Activated B cell treated with CpG ODN at 0.5 μM for 24 hours (primary cell): ENCODE measurements around the gene PIK3R4. TPM values are rescaled to one million over a fixed set of nuclear protein-coding genes. Genes with fewer than 3 reads are reported as not detected.

Experiments
- ATAC-seq: fragments of 200-7000 bp; cut with Tn5 transposase; one replicate; pipeline ENCODE4 v1.10.0; 2021; ENCODE audit warnings: low read depth, mild to moderate bottlenecking, moderate library complexity
- CTCF ChIA-PET: fragments of 350-600 bp; sonication (Branson Sonifier 250); formaldehyde crosslinking; loops from one replicate; lab custom pipeline; 2021; ENCODE audit warnings: antibody characterized with exemption; lab: Charles Lee
- POLR2A ChIA-PET: fragments of 350-600 bp; sonication (Branson Sonifier 250); formaldehyde crosslinking; loops from one replicate; lab custom pipeline; 2021; ENCODE audit warnings: antibody characterized with exemption; lab: Charles Lee
- DNase-seq: peaks from one replicate; pipeline ENCODE4 v3.0.0; 2022
- H3K27ac Mint-ChIP-seq: one replicate; pipeline ENCODE4 v1.8.0; 2020; ENCODE audit warnings: mixed read lengths
- H3K27me3 Mint-ChIP-seq: one replicate; pipeline ENCODE4 v1.8.0; 2021; ENCODE audit warnings: mixed read lengths
- H3K36me3 Mint-ChIP-seq: one replicate; pipeline ENCODE4 v1.8.0; 2021; ENCODE audit warnings: low read depth, mixed read lengths
- H3K4me1 Mint-ChIP-seq: one replicate; pipeline ENCODE4 v1.8.0; 2021; ENCODE audit warnings: mixed read lengths
- H3K4me3 Mint-ChIP-seq: one replicate; pipeline ENCODE4 v1.8.0; 2020; ENCODE audit warnings: mild to moderate bottlenecking, mixed read lengths
- H3K9me3 Mint-ChIP-seq: one replicate; pipeline ENCODE4 v1.8.0; 2020; ENCODE audit warnings: mixed read lengths
- intact Hi-C: fragments of 100-400 bp; cut with micrococcal nuclease; formaldehyde crosslinking; loops from one replicate; pipeline ENCODE4 v1.15.1; 2024
- total RNA-seq: library from RNA; stranded (reverse); gene quantifications from 2 replicates; pipeline ENCODE4 v1.2.3, GENCODE V29; 2022
- TF ChIP-seq, protein P1 (sequence below): fragments of 200-600 bp; IDR thresholded peaks from one replicate; pipeline ENCODE4 v1.8.0; 2022; ENCODE audit warnings: antibody characterized with exemption, mild to moderate bottlenecking

Gene PIK3R4
- total RNA-seq, 1 donor from 2014 or later: 32.4 TPM

GRCh38 chr3:130640027-130640426 lies 106.6 kb downstream of the PIK3R4 start:
- Mint-ChIP-seq H3K9me3 (no peaks in the 10 kb centered on the region), H3K4me3 (no peak overlapping the region), H3K36me3 (no peaks in the 10 kb centered on the region), H3K4me1 (no peaks in the 10 kb centered on the region), H3K27me3 (peaks cover 15% of the 10 kb centered on the region), H3K27ac (no peak overlapping the region)
- TF ChIP-seq, protein P1, sequence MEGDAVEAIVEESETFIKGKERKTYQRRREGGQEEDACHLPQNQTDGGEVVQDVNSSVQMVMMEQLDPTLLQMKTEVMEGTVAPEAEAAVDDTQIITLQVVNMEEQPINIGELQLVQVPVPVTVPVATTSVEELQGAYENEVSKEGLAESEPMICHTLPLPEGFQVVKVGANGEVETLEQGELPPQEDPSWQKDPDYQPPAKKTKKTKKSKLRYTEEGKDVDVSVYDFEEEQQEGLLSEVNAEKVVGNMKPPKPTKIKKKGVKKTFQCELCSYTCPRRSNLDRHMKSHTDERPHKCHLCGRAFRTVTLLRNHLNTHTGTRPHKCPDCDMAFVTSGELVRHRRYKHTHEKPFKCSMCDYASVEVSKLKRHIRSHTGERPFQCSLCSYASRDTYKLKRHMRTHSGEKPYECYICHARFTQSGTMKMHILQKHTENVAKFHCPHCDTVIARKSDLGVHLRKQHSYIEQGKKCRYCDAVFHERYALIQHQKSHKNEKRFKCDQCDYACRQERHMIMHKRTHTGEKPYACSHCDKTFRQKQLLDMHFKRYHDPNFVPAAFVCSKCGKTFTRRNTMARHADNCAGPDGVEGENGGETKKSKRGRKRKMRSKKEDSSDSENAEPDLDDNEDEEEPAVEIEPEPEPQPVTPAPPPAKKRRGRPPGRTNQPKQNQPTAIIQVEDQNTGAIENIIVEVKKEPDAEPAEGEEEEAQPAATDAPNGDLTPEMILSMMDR: no peak
- POLR2A ChIA-PET: no interaction called here
- intact Hi-C loops: no loop called here
- ATAC-seq (no peak), DNase-seq (no peak)
- CTCF ChIA-PET: no interaction called here

- intact Hi-C loops: no loop called here
- ATAC-seq (no peak), DNase-seq (no peak)
- H3K36me3 Mint-ChIP-seq: no peaks in the 10 kb centered on the region
- ChIA-PET POLR2A (no interaction called here), CTCF (no interaction called here)
- peaks cover 11% of the 10 kb centered on the region for H3K27me3 Mint-ChIP-seq
- TF ChIP-seq, protein P1: no peak
- no peaks in the 10 kb centered on the region for H3K4me1 Mint-ChIP-seq
- H3K9me3 Mint-ChIP-seq: no peaks in the 10 kb centered on the region
- no peak overlapping the region for H3K4me3 Mint-ChIP-seq
- no peak overlapping the region for H3K27ac Mint-ChIP-seq
Observed at GRCh38 chr3:130636480-130637234, 110.0 kb downstream of the PIK3R4 start.

GRCh38 chr3:130635978-130636377 lies 110.7 kb downstream of the PIK3R4 start:
- TF ChIP-seq, protein P1: no peak
- intact Hi-C loops: no loop called here
- H3K4me3 Mint-ChIP-seq: no peak overlapping the region
- H3K36me3 Mint-ChIP-seq: no peaks in the 10 kb centered on the region
- H3K9me3 Mint-ChIP-seq: no peaks in the 10 kb centered on the region
- peaks cover 9% of the 10 kb centered on the region for H3K27me3 Mint-ChIP-seq
- H3K27ac Mint-ChIP-seq: no peak overlapping the region
- no peaks in the 10 kb centered on the region for H3K4me1 Mint-ChIP-seq
- ATAC-seq (no peak), DNase-seq (no peak)
- CTCF ChIA-PET: no interaction called here
- POLR2A ChIA-PET: no interaction called here

DNA sequence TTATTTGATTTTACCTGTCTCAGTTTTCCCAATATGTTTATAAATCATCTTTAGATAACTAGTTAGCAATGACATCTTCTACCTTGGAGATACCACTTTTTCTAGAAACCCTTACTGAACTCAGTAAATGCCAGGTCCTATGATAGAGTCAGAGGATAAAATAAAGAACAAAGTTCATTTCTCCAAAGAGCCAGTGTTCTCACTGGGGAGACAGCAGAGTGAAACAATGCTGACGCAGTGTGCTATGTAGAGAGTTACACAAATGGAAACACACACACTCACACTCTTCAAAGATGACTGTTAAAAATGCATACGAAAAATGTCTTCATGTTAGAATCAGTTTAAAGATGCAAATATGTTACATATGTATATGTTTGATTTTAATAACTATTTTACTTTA lies 111.3 kb downstream of the PIK3R4 start:
- TF ChIP-seq, protein P1: no peak
- DNase-seq (no peak), ATAC-seq (no peak)
- Mint-ChIP-seq H3K9me3 (no peaks in the 10 kb centered on the region), H3K4me1 (no peaks in the 10 kb centered on the region), H3K27me3 (peaks cover 9% of the 10 kb centered on the region), H3K4me3 (no peak overlapping the region), H3K27ac (no peak overlapping the region), H3K36me3 (no peaks in the 10 kb centered on the region)
- intact Hi-C loops: no loop called here
- ChIA-PET CTCF (no interaction called here), POLR2A (no interaction called here)

Other genes with a start within 250 kb of the PIK3R4 start
- not detected in 2 replicates for gene COL6A6, start 229.7 kb downstream of the PIK3R4 start, total RNA-seq
- 43.8 and 59.3 TPM in 2 replicates for gene ATP2C1, start 147.3 kb upstream of the PIK3R4 start, total RNA-seq